GM12801 (cell line): Measurements from ENCODE around the gene LONRF2.

Source experiments
- TF ChIP-seq, protein P1 (sequence below): IDR thresholded peaks from one replicate; pipeline ENCODE4 v1.5.1; 2011; ENCODE audit warnings: control low read depth; ENCODE audit not compliant: insufficient read length; ENCODE audit errors: extremely low read depth

LONRF2 gene

GRCh38 chr2:100344433-100344832 lies 22.1 kb upstream of the LONRF2 start:
- TF ChIP-seq, protein P1, sequence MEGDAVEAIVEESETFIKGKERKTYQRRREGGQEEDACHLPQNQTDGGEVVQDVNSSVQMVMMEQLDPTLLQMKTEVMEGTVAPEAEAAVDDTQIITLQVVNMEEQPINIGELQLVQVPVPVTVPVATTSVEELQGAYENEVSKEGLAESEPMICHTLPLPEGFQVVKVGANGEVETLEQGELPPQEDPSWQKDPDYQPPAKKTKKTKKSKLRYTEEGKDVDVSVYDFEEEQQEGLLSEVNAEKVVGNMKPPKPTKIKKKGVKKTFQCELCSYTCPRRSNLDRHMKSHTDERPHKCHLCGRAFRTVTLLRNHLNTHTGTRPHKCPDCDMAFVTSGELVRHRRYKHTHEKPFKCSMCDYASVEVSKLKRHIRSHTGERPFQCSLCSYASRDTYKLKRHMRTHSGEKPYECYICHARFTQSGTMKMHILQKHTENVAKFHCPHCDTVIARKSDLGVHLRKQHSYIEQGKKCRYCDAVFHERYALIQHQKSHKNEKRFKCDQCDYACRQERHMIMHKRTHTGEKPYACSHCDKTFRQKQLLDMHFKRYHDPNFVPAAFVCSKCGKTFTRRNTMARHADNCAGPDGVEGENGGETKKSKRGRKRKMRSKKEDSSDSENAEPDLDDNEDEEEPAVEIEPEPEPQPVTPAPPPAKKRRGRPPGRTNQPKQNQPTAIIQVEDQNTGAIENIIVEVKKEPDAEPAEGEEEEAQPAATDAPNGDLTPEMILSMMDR: no peak

- TF ChIP-seq, protein P1: no peak
Observed at GRCh38 chr2:100339823-100340222, 17.5 kb upstream of the LONRF2 start.

DNA sequence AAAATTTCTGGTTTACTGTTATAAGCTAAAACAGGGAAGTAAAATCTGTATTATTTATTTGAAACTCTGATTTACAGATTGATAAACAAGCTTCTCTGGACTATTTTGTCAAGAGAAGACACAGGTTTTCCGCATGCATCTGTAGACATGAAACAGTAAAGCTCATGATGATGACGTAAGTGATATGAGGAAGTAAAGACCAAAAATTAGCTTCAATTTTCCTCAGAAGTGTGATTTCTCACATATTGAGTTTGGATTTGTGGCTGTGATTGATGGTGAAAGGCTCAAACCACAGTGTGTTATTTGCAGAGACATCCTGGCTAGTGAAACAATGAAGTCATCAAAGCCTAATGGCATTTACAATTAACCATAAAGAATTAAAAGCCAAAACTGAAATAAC lies 12.6 kb upstream of the LONRF2 start:
- TF ChIP-seq, protein P1: no peak

- TF ChIP-seq, protein P1: no peak
Observed at GRCh38 chr2:100327742-100328141, 5.4 kb upstream of the LONRF2 start.

DNA sequence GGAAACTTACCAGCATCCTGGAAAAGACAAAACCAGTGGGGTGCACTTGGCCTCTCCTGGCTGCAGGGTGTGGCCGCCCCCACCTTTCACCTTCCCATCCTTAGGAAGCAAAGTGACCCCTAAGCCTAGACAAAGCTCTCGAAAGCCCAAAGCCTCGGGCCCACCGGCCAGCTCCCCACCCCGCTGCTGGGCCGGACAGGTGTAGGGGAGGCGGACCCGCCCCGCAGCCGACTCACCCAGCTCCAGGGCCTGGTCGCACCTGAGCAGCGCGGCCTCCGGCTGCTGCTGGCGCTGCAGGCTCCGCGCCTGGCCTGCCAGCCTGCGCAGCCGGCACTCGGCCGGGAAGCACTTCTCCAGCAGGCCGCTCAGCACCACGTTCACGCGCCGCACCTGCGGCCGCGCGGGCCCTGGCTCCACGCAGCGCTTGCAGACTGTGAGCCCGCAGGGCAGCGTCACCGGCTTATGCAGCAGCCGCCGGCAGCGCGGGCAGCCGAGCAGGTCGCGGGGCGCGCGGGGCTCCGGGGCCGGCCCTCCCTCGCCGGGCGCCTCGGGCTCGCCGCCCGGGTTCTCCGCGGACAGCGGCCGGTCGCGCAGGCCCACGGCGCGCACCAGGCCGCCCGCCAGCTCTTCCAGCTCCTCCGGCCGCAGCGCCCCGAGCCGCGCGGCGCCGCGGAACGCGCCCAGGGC lies 979 bp downstream of the LONRF2 start:
- TF ChIP-seq, protein P1: no peak

DNA sequence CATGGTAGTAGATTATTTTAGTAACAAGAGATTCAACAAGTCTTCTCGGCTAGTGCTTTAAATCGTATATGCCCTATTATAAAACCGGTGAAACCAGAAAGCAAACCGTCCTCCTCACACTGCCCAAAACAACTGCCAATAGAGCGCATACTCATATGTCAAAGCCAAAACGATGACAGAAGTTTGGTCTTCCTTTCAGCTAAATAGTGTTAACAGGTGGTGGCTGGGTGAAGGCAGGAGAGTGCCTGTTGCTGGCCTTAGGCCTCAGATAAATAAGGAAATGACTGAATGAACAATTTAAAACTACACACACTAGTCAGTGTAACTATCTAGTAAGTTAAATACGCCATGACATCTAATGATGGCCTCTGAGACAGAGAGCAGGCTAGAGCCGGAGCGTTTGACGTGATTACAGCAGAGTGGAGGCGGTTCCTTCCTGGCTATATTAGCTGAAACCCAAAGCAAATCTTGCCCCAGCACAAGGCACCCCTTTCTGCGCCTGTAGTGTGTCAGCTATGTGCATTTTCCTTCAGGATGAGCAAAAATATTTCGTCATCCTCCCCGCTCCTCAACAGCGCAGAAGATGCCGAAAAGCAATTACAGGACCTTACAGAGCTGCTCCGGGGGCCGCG lies 1.6 kb downstream of the LONRF2 start:
- TF ChIP-seq, protein P1: no peak

DNA sequence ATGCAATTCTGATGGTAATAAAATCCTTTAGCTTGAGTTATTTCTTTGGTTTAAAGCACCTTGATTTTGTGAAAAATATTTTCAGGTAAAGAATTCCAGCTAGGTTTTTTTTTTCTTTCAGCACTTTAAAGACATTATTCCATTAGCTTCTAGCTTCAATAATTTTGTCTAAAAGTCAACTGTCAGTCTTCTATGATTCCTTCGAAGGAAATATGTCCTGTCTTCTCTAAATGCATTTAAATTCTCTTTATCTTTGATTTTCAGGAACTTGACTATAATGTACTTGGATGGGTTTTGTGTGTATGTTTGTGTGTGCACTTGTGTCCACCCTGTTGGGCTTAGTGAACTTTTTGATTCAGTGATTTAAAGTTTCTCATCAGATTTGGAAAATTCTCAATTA lies 4.7 kb downstream of the LONRF2 start:
- TF ChIP-seq, protein P1: no peak
